VCaP (cell line): ENCODE results near the gene ARID4B.

Source experiments
- H3K27ac ChIP-seq: fragments of 450-650 bp; 2 replicates; pipeline ENCODE4 v1.5.1; 2017
- CTCF ChIP-seq: fragments of 450-650 bp; conservative IDR thresholded peaks from 2 replicates; pipeline ENCODE4 v1.5.1; 2017; ENCODE audit warnings: mild to moderate bottlenecking, moderate library complexity

Gene ARID4B

GRCh38 chr1:235358899-235359298 lies 30.9 kb upstream of the ARID4B start:
- no peak for TF ChIP-seq CTCF
- no peak overlapping the region for H3K27ac ChIP-seq

- H3K27ac ChIP-seq: no peak overlapping the region
- TF ChIP-seq CTCF: no peak
These were observed 29.8 kb upstream of the ARID4B start for GRCh38 chr1:235357485-235358373.

GRCh38 chr1:235351898-235352297 lies 23.9 kb upstream of the ARID4B start:
- no peak for TF ChIP-seq CTCF
- H3K27ac ChIP-seq: no peak overlapping the region

- TF ChIP-seq CTCF: no peak
- H3K27ac ChIP-seq: no peak overlapping the region
These were observed 23.5 kb upstream of the ARID4B start for GRCh38 chr1:235351441-235351840.

- no peak overlapping the region for H3K27ac ChIP-seq
- no peak for TF ChIP-seq CTCF
These were observed 15.7 kb upstream of the ARID4B start for GRCh38 chr1:235343726-235344125.

GRCh38 chr1:235342471-235342870 lies 14.5 kb upstream of the ARID4B start:
- no peak for TF ChIP-seq CTCF
- no peak overlapping the region for H3K27ac ChIP-seq

GRCh38 chr1:235342039-235342438 lies 14.1 kb upstream of the ARID4B start:
- no peak for TF ChIP-seq CTCF
- H3K27ac ChIP-seq: no peak overlapping the region
